B cell (primary cell): ENCODE data around the gene WDR76. TPM values are rescaled to one million over a fixed set of nuclear protein-coding genes. Genes with fewer than 3 reads are reported as not detected.

ENCODE experiments used
- ATAC-seq: fragments of 200-7000 bp; cut with Tn5 transposase; one replicate; pipeline ENCODE4 v1.10.0; 2021; ENCODE audit warnings: low read depth, mild to moderate bottlenecking, moderate number of reproducible peaks, moderate library complexity
- CTCF ChIA-PET: fragments of 350-600 bp; sonication (Branson Sonifier 250); formaldehyde crosslinking; loops from one replicate; lab custom pipeline; 2021; ENCODE audit warnings: antibody characterized with exemption, inconsistent platforms; lab: Charles Lee
- POLR2A ChIA-PET: fragments of 350-600 bp; sonication (Branson Sonifier 250); formaldehyde crosslinking; loops from one replicate; lab custom pipeline; 2021; ENCODE audit warnings: antibody characterized with exemption; lab: Charles Lee
- DNase-seq: peaks from one replicate; pipeline ENCODE4 v3.0.0; 2013
- H2AFZ ChIP-seq: 2 replicates; pipeline ENCODE4 v1.6.1; 2012; ENCODE audit warnings: mild to moderate bottlenecking, low read depth, low read length; ENCODE audit not compliant: insufficient read depth, poor library complexity, severe bottlenecking
- H3K27ac ChIP-seq, 2 donors: 1 replicate in 1 of 2; 2 replicates in 1 of 2; pipeline ENCODE4 v1.5.1; 2012 to 2013; ENCODE audit warnings: low read length in 2 of 2, mild to moderate bottlenecking in 2 of 2, moderate library complexity in 1 of 2
- H3K27me3 ChIP-seq, 4 experiments: fragments of 200-600 bp in 1 of 4; sonication (generic) in 1 of 4; replicated peaks in 1 of 4; 1 replicate in 2 of 4; 2 replicates in 2 of 4; pipeline versions ENCODE4 v1.6.1 to v1.7.0; 2013 to 2016; ENCODE audit warnings: low read length in 3 of 4, mild to moderate bottlenecking in 2 of 4, mixed read lengths in 1 of 4, moderate library complexity in 1 of 4; ENCODE audit not compliant: insufficient read depth in 4 of 4, control insufficient read depth in 3 of 4; ENCODE audit errors: control extremely low read depth in 1 of 4
- H3K36me3 ChIP-seq, 2 experiments: replicated peaks in 1 of 2; 1 replicate in 1 of 2; 2 replicates in 1 of 2; pipeline versions ENCODE4 v1.6.1 to v1.7.1; 2013; ENCODE audit warnings: low read length in 1 of 2; ENCODE audit not compliant: insufficient read depth in 2 of 2, control insufficient read depth in 1 of 2; ENCODE audit errors: control extremely low read depth in 1 of 2, extremely low read depth in 1 of 2
- H3K4me1 ChIP-seq, 2 donors: fragments of 200-600 bp in 1 of 2; sonication (generic) in 1 of 2; 1 replicate in 1 of 2; 2 replicates in 1 of 2; pipeline versions ENCODE4 v1.5.1 to v1.6.1; 2013 to 2017; ENCODE audit warnings: low read length in 2 of 2; ENCODE audit not compliant: control insufficient read depth in 2 of 2, insufficient read depth in 2 of 2
- H3K4me2 ChIP-seq: replicated peaks from 2 replicates; pipeline ENCODE3; 2012; ENCODE audit warnings: mild to moderate bottlenecking, low read depth, low read length; ENCODE audit not compliant: poor library complexity, severe bottlenecking
- H3K4me3 ChIP-seq, 5 experiments: fragments of 200-600 bp in 1 of 5; sonication (generic) in 1 of 5; 1 replicate in 3 of 5; 2 replicates in 2 of 5; pipeline versions ENCODE4 v1.5.1 to v1.7.0; 2011 to 2016; ENCODE audit warnings: low read length in 4 of 5, mild to moderate bottlenecking in 4 of 5, low read depth in 2 of 5, control low read depth in 1 of 5, moderate library complexity in 1 of 5; ENCODE audit not compliant: insufficient read depth in 1 of 5; ENCODE audit errors: control extremely low read depth in 1 of 5, extremely low read depth in 1 of 5
- H3K79me2 ChIP-seq: fragments of 200-600 bp; sonication (generic); one replicate; pipeline ENCODE4 v1.6.0; 2016; ENCODE audit warnings: low read length; ENCODE audit not compliant: control insufficient read depth, insufficient read depth
- H3K9ac ChIP-seq: fragments of 200-600 bp; sonication (generic); 2 replicates; pipeline ENCODE4 v1.6.1; 2017; ENCODE audit warnings: mild to moderate bottlenecking, low read length, moderate library complexity
- H3K9me3 ChIP-seq, 3 donors: one replicate each; pipeline versions ENCODE4 v1.6.1 to v1.7.1; 2013; ENCODE audit warnings: low read length in 2 of 3; ENCODE audit not compliant: control insufficient read depth in 2 of 3, insufficient read depth in 1 of 3; ENCODE audit errors: control extremely low read depth in 1 of 3
- H4K20me1 ChIP-seq: 2 replicates; pipeline ENCODE4 v1.6.0; 2012; ENCODE audit warnings: mild to moderate bottlenecking, low read length; ENCODE audit not compliant: insufficient read depth, control insufficient read depth, poor library complexity, severe bottlenecking
- H3K27ac Mint-ChIP-seq: one replicate; pipeline ENCODE4 v1.8.0; 2021; ENCODE audit warnings: mixed read lengths
- H3K27me3 Mint-ChIP-seq: one replicate; pipeline ENCODE4 v1.8.0; 2021; ENCODE audit warnings: mixed read lengths
- H3K4me1 Mint-ChIP-seq: one replicate; pipeline ENCODE4 v1.8.0; 2021; ENCODE audit warnings: mixed read lengths
- H3K4me3 Mint-ChIP-seq: one replicate; pipeline ENCODE4 v1.8.0; 2021; ENCODE audit warnings: mixed read lengths
- H3K9me3 Mint-ChIP-seq: one replicate; pipeline ENCODE4 v1.8.0; 2022; ENCODE audit warnings: mixed read lengths; ENCODE audit not compliant: insufficient read depth
- CTCF ChIP-seq: fragments of 200-600 bp; IDR thresholded peaks from one replicate; pipeline ENCODE4 v1.8.0; 2022; ENCODE audit warnings: antibody characterized with exemption, mild to moderate bottlenecking
- EZH2 ChIP-seq: IDR thresholded peaks from 2 replicates; pipeline ENCODE4 v1.6.1; 2012; ENCODE audit warnings: borderline replicate concordance, low read depth, mild to moderate bottlenecking, moderate library complexity, low read length; ENCODE audit not compliant: insufficient read depth, poor library complexity, severe bottlenecking
- WGBS: methylation state at CpG from one replicate; pipeline ENCODE4 v1.1.5; 2013; ENCODE audit warnings: missing lambda C conversion rate; ENCODE audit not compliant: insufficient coverage; 5-methylcytosine and 5-hydroxymethylcytosine counted together
- intact Hi-C: fragments of 100-400 bp; cut with micrococcal nuclease; formaldehyde crosslinking; loops from one replicate; pipeline ENCODE4 v1.10.0; 2022
- polyA plus RNA-seq: library from polyadenylated mRNA; depleted of rRNA; stranded (reverse); fragments of >200 nt; gene quantifications from 2 replicates; pipeline ENCODE4 v1.2.3, GENCODE V29; 2012
- total RNA-seq, 2 donors: library from RNA; stranded (reverse); fragments of 120-200 nt in 1 of 2; gene quantifications; 1 replicate in 1 of 2; 2 replicates in 1 of 2; pipeline versions ENCODE4 v1.2.3 to v1.2.4, GENCODE V29; 2013 to 2022

Gene WDR76
- total and polyA plus RNA-seq, 2 donors (not counting 1 experiment from before 2014, with no cell fraction given) = 1.9 to 12.7 TPM

DNA sequence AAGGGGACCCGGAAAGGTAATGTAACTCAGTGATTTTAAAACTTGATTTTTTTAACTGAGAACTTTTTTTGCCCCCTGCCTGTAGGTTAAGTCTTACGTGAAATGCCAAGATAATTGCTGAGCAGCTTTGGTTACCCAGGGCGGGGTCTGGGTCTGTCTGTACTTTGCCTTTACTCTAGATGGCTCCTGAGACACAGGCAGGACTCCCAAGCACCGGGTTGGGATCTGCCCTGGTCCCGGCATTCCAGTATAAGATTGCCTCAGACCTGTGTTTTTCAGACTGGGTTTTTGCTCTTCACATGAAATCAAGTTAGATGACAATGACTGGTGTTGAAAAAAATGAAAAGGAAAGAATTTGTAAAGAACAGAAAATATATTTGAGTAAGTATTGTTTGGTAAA, 40.3 kb downstream of the WDR76 start:
- Mint-ChIP-seq H3K27ac (no peak overlapping the region), H3K4me3 (no peak overlapping the region), H3K4me1 (no peaks in the 10 kb centered on the region), H3K9me3 (no peaks in the 10 kb centered on the region), H3K27me3 (no peaks in the 10 kb centered on the region)
- TF ChIP-seq EZH2 (no peak), CTCF (no peak)
- H3K4me3 ChIP-seq = no peak overlapping the region
- H3K9me3 ChIP-seq = no peaks in the 10 kb centered on the region
- no peaks in the 10 kb centered on the region for H3K4me1 ChIP-seq
- no peaks in the 10 kb centered on the region for H4K20me1 ChIP-seq
- intact Hi-C loops = no loop called here
- ChIA-PET POLR2A (no interaction called here), CTCF (no interaction called here)
- no peaks in the 10 kb centered on the region for H3K79me2 ChIP-seq
- DNase-seq (no peak), ATAC-seq (no peak)
- no peak overlapping the region for H3K9ac ChIP-seq
- no peaks in the 10 kb centered on the region for H3K27me3 ChIP-seq
- peaks cover 0 to 9% of the 10 kb centered on the region in 2 experiments for H3K36me3 ChIP-seq
- H3K27ac ChIP-seq = no peak overlapping the region
- no peak overlapping the region for H3K4me2 ChIP-seq
- no peak overlapping the region for H2AFZ ChIP-seq
- WGBS = 100% methylated on average over 3 of the region's 5 CpGs

GRCh38 chr15:43868406-43868805, 41.6 kb downstream of the WDR76 start:
- H3K79me2 ChIP-seq = no peaks in the 10 kb centered on the region
- H3K4me3 ChIP-seq = no peak overlapping the region
- no peaks in the 10 kb centered on the region for H3K4me1 Mint-ChIP-seq
- no peaks in the 10 kb centered on the region for H3K27me3 ChIP-seq
- no peaks in the 10 kb centered on the region for H4K20me1 ChIP-seq
- H3K4me3 Mint-ChIP-seq = no peak overlapping the region
- no peak overlapping the region for H2AFZ ChIP-seq
- peaks cover 0 to 9% of the 10 kb centered on the region in 2 experiments for H3K36me3 ChIP-seq
- WGBS = no CpG with 5 or more reads among the region's 2 CpGs
- no peak overlapping the region for H3K27ac ChIP-seq
- no peak for TF ChIP-seq EZH2
- no peak for TF ChIP-seq CTCF
- H3K9me3 ChIP-seq = no peaks in the 10 kb centered on the region
- ChIA-PET CTCF (interaction anchor here (1.0 kb wide), 1 partner anchor 197 kb away, joined by 3 read pairs; no protein-coding TSS in a partner anchor), POLR2A (no interaction called here)
- no peaks in the 10 kb centered on the region for H3K27me3 Mint-ChIP-seq
- no peak overlapping the region for H3K9ac ChIP-seq
- no peaks in the 10 kb centered on the region for H3K4me1 ChIP-seq
- DNase-seq (no peak), ATAC-seq (no peak)
- no peak overlapping the region for H3K4me2 ChIP-seq
- H3K27ac Mint-ChIP-seq = no peak overlapping the region
- no peaks in the 10 kb centered on the region for H3K9me3 Mint-ChIP-seq
- intact Hi-C loops = no loop called here
